A549 treated with dexamethasone at 1 μM for 4 hours (cell line): ENCODE results near the gene GLDC. TPM values are rescaled to one million over a fixed set of nuclear protein-coding genes. Genes with fewer than 3 reads are reported as not detected.

Source experiments
- total RNA-seq: library from RNA; stranded (reverse); fragments of 200-300 nt; extraction: Qiagen RNA extraction; gene quantifications from 5 replicates; pipeline ENCODE4 v1.2.3, GENCODE V29; 2022

The GLDC gene
- total RNA-seq = 12.0 to 14.9 TPM (median 13.9 TPM) in 5 replicates

GRCh38 chr9:6645355-6646292, at the start of gene GLDC:
GLDC (minus strand) TSS chr9:6645729; CDS start chr9:6645499, 230 bp downstream.

Other genes starting within 250 kb of the GLDC start
- gene UHRF2, start 232.5 kb downstream of the GLDC start, total RNA-seq = 20.0 to 28.2 TPM (median 27.0 TPM) in 5 replicates
- 7.2 to 9.5 TPM (median 9.0 TPM) in 5 replicates for gene KDM4C, start 112.2 kb upstream of the GLDC start, total RNA-seq